HEK293 (cell line): ENCODE measurements around the gene PASK.

Experiments
- CTCF ChIA-PET: fragments of 350-600 bp; formaldehyde crosslinking; extraction: SDS; loops from one replicate; lab custom pipeline; 2021; ENCODE audit warnings: antibody characterized with exemption; lab: Yijun Ruan, JAX
- POLR2A ChIA-PET: fragments of 300-600 bp; formaldehyde crosslinking; extraction: SDS; loops from one replicate; lab custom pipeline; 2020; ENCODE audit warnings: antibody characterized with exemption, inconsistent platforms; lab: Yijun Ruan, JAX
- H3K27ac ChIP-seq: fragments of 200-500 bp; sonication (Bioruptor generic); 2 replicates; pipeline ENCODE4 v1.5.1; 2014; ENCODE audit warnings: low read depth, low read length, control low read depth, inconsistent platforms; ENCODE audit errors: extremely low read depth
- H3K36me3 ChIP-seq, 2 experiments: fragments of 200-500 bp in 1 of 2; sonication (Bioruptor generic) in 1 of 2; 1 replicate in 1 of 2; 2 replicates in 1 of 2; pipeline ENCODE4 v1.5.1; 2014 to 2017; ENCODE audit warnings: inconsistent platforms in 2 of 2, low read length in 2 of 2; ENCODE audit not compliant: control insufficient read depth in 2 of 2, insufficient read depth in 1 of 2
- H3K4me1 ChIP-seq: fragments of 200-500 bp; sonication (Bioruptor generic); 2 replicates; pipeline ENCODE4 v1.5.1; 2014; ENCODE audit warnings: mild to moderate bottlenecking, low read length, inconsistent platforms; ENCODE audit not compliant: control insufficient read depth, insufficient read depth
- H3K4me3 ChIP-seq: 2 replicates; pipeline ENCODE4 v1.5.1; 2011; ENCODE audit warnings: low read depth, mild to moderate bottlenecking, control low read depth, low read length, moderate library complexity
- H3K9me3 ChIP-seq: fragments of 200-500 bp; sonication (Bioruptor generic); 2 replicates; pipeline ENCODE4 v1.5.1; 2014; ENCODE audit warnings: low read depth, low read length, inconsistent platforms; ENCODE audit not compliant: control insufficient read depth, insufficient read depth
- GLI2 ChIP-seq: fragments of 450-650 bp; formaldehyde crosslinking; IDR thresholded peaks from 2 replicates; pipeline ENCODE4; 2017; ENCODE audit warnings: missing biosample characterization, missing genetic modification characterization, low read depth, borderline replicate concordance
- HOXA7 ChIP-seq: sonication (generic); formaldehyde crosslinking; IDR thresholded peaks from 2 replicates; pipeline ENCODE4 v1.8.1; 2022; ENCODE audit warnings: missing genetic modification reagents, borderline replicate concordance
- REPIN1 ChIP-seq: fragments of 450-650 bp; formaldehyde crosslinking; IDR thresholded peaks from 2 replicates; pipeline ENCODE4 v1.5.1; 2017; ENCODE audit warnings: missing biosample characterization, missing genetic modification characterization, low read depth
- SP2 ChIP-seq: fragments of 450-650 bp; formaldehyde crosslinking; IDR thresholded peaks from 2 replicates; pipeline ENCODE4 v1.5.1; 2016; ENCODE audit warnings: missing biosample characterization, missing genetic modification characterization
- WT1 ChIP-seq: fragments of 450-650 bp; formaldehyde crosslinking; IDR thresholded peaks from 2 replicates; pipeline ENCODE4 v1.5.1; 2016; ENCODE audit warnings: missing biosample characterization, missing genetic modification characterization
- ZBTB7A ChIP-seq: fragments of 450-650 bp; formaldehyde crosslinking; IDR thresholded peaks from 2 replicates; pipeline ENCODE4 v1.5.1; 2016; ENCODE audit warnings: low read depth, missing biosample characterization, missing genetic modification characterization
- ZNF121 ChIP-seq: fragments of 450-650 bp; formaldehyde crosslinking; IDR thresholded peaks from 2 replicates; pipeline ENCODE4 v1.5.1; 2016; ENCODE audit warnings: missing biosample characterization, missing genetic modification characterization
- ZNF2 ChIP-seq: fragments of 450-650 bp; formaldehyde crosslinking; IDR thresholded peaks from 2 replicates; pipeline ENCODE4 v1.5.1; 2016; ENCODE audit warnings: missing biosample characterization, missing genetic modification characterization
- ZNF211 ChIP-seq: fragments of 450-650 bp; formaldehyde crosslinking; IDR thresholded peaks from 2 replicates; pipeline ENCODE4 v1.5.1; 2016; ENCODE audit warnings: low read depth, missing biosample characterization, missing genetic modification characterization
- ZNF239 ChIP-seq: fragments of 450-650 bp; formaldehyde crosslinking; IDR thresholded peaks from 2 replicates; pipeline ENCODE4 v1.5.1; 2016; ENCODE audit warnings: missing biosample characterization, missing genetic modification characterization
- ZNF24 ChIP-seq: fragments of 450-650 bp; formaldehyde crosslinking; IDR thresholded peaks from 2 replicates; pipeline ENCODE4 v1.5.1; 2016; ENCODE audit warnings: missing biosample characterization, missing genetic modification characterization
- ZNF274 ChIP-seq, 2 experiments: fragments of 200-500 bp in 1 of 2; fragments of 450-650 bp in 1 of 2; sonication (Bioruptor generic) in 1 of 2; formaldehyde crosslinking in 1 of 2; IDR thresholded peaks; 2 replicates each; pipeline versions ENCODE4 v1.5.1 to v1.6.1; 2014 to 2016; ENCODE audit warnings: borderline replicate concordance in 1 of 2, inconsistent platforms in 1 of 2, low read length in 1 of 2, missing biosample characterization in 1 of 2, missing genetic modification characterization in 1 of 2
- ZNF404 ChIP-seq: fragments of 450-650 bp; formaldehyde crosslinking; IDR thresholded peaks from 2 replicates; pipeline ENCODE4 v1.5.1; 2017; ENCODE audit warnings: missing biosample characterization, missing genetic modification characterization
- ZNF416 ChIP-seq: fragments of 450-650 bp; formaldehyde crosslinking; IDR thresholded peaks from 2 replicates; pipeline ENCODE4 v1.5.1; 2016; ENCODE audit warnings: missing biosample characterization, missing genetic modification characterization
- ZNF514 ChIP-seq: fragments of 450-650 bp; formaldehyde crosslinking; IDR thresholded peaks from 2 replicates; pipeline ENCODE4 v1.5.1; 2016; ENCODE audit warnings: missing biosample characterization, missing genetic modification characterization
- ZNF621 ChIP-seq: fragments of 450-650 bp; formaldehyde crosslinking; IDR thresholded peaks from 2 replicates; pipeline ENCODE4 v1.5.1; 2017; ENCODE audit warnings: missing biosample characterization, missing genetic modification characterization
- TF ChIP-seq, protein P1 (sequence below): fragments of 450-650 bp; formaldehyde crosslinking; IDR thresholded peaks from 2 replicates; pipeline ENCODE4 v1.5.1; 2017; ENCODE audit warnings: missing biosample characterization, missing genetic modification characterization
- TF ChIP-seq, protein P2 (sequence below): fragments of 450-650 bp; formaldehyde crosslinking; conservative IDR thresholded peaks from 2 replicates; pipeline ENCODE4 v1.5.1; 2016; ENCODE audit warnings: low read depth, missing biosample characterization, missing genetic modification characterization
- TF ChIP-seq, protein P3 (sequence below): fragments of 450-650 bp; formaldehyde crosslinking; IDR thresholded peaks from 2 replicates; pipeline ENCODE4 v1.5.1; 2016; ENCODE audit warnings: missing biosample characterization, missing genetic modification characterization
- TF ChIP-seq, protein P4 (sequence below): fragments of 450-650 bp; formaldehyde crosslinking; IDR thresholded peaks from 2 replicates; pipeline ENCODE4 v1.5.1; 2017; ENCODE audit warnings: missing biosample characterization, missing genetic modification characterization

The PASK gene

DNA sequence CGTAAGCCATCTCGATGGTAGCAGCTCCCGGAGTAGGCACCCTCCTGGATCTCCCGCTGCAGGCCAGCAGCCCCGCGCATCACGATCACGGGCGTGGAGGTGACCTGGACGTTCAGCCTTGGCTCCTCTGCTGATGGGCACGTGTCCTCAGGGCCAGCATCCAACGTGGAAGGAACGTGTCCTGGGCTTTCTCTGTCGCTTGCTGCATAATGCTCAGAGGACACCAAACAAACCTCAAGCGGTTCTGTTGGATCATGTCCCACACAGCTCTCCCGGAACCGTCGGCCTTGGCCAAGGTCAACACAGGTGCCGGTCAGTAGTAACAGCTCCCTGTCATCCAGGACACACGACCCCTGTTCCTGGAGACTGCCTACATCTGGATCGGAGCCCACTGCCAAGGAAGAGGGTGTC is 23.1 kb downstream of the PASK start:
- Histone ChIP-seq H3K4me3 (no peak overlapping the region), H3K9me3 (no peaks in the 10 kb centered on the region), H3K4me1 (no peaks in the 10 kb centered on the region), H3K36me3 (peaks cover 0 to 71% of the 10 kb centered on the region in 2 experiments; a peak in 2 of 3 replicates), H3K27ac (no peak overlapping the region)
- TF ChIP-seq REPIN1 (tag by site-specific recombination) (no peak), SP2 (tag by site-specific recombination) (no peak)
- TF ChIP-seq, protein P1, sequence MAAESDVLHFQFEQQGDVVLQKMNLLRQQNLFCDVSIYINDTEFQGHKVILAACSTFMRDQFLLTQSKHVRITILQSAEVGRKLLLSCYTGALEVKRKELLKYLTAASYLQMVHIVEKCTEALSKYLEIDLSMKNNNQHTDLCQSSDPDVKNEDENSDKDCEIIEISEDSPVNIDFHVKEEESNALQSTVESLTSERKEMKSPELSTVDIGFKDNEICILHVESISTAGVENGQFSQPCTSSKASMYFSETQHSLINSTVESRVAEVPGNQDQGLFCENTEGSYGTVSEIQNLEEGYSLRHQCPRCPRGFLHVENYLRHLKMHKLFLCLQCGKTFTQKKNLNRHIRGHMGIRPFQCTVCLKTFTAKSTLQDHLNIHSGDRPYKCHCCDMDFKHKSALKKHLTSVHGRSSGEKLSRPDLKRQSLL = no peak
- ChIA-PET CTCF (no interaction called here), POLR2A (interaction anchor here (1.2 kb wide), 1 partner anchor 23 kb away, joined by 3 read pairs; the partner anchor contains the start of gene PASK)

DNA sequence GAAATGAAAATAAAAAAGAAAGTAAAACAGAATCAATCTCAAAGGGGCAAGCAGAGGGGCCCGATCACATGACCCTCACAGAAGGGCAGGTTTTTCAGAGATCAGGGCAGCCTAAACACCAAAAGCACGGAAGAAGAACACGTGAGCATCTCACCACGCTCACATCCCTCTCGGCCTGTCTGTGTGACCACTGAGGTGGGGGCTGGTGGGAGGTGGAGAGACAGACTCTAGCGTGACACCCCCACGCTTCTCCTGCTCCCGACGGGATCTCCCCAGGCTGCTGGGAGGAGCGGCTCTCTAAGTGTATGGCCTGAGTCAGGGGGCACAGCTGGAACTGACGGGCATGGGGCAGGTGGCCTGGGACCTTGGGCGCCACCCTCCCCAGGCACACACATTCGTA is 23.6 kb downstream of the PASK start:
- Histone ChIP-seq H3K27ac (no peak overlapping the region), H3K9me3 (no peaks in the 10 kb centered on the region), H3K36me3 (peaks cover 4 to 75% of the 10 kb centered on the region in 2 experiments), H3K4me3 (no peak overlapping the region), H3K4me1 (no peaks in the 10 kb centered on the region)
- no peak for TF ChIP-seq ZNF121 (tag by site-specific recombination)
- TF ChIP-seq, protein P2, sequence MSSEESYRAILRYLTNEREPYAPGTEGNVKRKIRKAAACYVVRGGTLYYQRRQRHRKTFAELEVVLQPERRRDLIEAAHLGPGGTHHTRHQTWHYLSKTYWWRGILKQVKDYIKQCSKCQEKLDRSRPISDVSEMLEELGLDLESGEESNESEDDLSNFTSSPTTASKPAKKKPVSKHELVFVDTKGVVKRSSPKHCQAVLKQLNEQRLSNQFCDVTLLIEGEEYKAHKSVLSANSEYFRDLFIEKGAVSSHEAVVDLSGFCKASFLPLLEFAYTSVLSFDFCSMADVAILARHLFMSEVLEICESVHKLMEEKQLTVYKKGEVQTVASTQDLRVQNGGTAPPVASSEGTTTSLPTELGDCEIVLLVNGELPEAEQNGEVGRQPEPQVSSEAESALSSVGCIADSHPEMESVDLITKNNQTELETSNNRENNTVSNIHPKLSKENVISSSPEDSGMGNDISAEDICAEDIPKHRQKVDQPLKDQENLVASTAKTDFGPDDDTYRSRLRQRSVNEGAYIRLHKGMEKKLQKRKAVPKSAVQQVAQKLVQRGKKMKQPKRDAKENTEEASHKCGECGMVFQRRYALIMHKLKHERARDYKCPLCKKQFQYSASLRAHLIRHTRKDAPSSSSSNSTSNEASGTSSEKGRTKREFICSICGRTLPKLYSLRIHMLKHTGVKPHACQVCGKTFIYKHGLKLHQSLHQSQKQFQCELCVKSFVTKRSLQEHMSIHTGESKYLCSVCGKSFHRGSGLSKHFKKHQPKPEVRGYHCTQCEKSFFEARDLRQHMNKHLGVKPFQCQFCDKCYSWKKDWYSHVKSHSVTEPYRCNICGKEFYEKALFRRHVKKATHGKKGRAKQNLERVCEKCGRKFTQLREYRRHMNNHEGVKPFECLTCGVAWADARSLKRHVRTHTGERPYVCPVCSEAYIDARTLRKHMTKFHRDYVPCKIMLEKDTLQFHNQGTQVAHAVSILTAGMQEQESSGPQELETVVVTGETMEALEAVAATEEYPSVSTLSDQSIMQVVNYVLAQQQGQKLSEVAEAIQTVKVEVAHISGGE = no peak
- TF ChIP-seq ZNF514 (tag by site-specific recombination) = no peak
- CTCF ChIA-PET = no interaction called here
- POLR2A ChIA-PET = no interaction called here

DNA sequence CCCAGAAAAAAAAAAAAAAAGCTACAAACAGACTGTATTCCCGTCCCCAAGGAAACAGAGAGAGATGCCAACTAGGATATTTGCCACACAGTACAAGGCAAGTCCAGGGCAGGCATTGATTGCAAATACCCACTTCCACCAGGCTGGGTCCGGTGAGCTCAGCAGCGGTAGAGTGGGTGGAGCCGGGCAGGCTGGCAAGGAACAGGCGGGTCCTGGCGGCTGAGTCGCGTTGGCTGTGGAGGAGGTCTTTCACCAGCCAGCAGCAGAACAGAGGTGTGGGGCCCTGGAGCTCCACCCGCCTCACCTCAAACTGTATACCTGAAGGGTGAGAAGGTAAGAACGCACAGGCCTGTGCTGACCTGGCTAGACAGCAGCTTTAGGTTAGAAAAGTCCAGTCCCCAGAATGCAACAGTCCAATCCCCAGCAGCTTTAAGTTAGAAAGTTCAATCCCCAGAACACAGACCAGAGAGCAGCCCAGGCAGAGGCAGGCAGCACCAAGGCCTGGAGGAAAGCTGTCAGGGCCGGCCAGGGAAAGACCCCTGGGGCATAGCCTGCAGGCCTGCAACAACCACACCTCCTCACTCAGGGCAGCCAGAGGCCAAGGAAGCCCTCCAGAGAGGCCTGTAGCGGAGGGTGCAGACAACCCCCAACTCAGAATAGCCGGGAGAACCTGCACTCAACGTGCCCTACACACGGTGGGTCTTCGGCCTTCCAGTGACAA is 25.3 kb downstream of the PASK start:
- no peaks in the 10 kb centered on the region for H3K9me3 ChIP-seq
- no peak overlapping the region for H3K4me3 ChIP-seq
- POLR2A ChIA-PET = interaction anchor here (1.4 kb wide), 1 partner anchor 25 kb away, joined by 3 read pairs; the partner anchor contains the start of gene PASK
- CTCF ChIA-PET = interaction anchor here (0.6 to 0.7 kb wide), 2 partner anchors 135 to 153 kb away, joined by 3 to 5 read pairs; no protein-coding TSS in a partner anchor
- no peaks in the 10 kb centered on the region for H3K4me1 ChIP-seq
- H3K36me3 ChIP-seq = peaks cover 10 to 62% of the 10 kb centered on the region in 2 experiments
- TF ChIP-seq ZBTB7A (tag by site-specific recombination) (no peak), ZNF211 (tag by site-specific recombination) (no peak)
- H3K27ac ChIP-seq = no peak overlapping the region

DNA sequence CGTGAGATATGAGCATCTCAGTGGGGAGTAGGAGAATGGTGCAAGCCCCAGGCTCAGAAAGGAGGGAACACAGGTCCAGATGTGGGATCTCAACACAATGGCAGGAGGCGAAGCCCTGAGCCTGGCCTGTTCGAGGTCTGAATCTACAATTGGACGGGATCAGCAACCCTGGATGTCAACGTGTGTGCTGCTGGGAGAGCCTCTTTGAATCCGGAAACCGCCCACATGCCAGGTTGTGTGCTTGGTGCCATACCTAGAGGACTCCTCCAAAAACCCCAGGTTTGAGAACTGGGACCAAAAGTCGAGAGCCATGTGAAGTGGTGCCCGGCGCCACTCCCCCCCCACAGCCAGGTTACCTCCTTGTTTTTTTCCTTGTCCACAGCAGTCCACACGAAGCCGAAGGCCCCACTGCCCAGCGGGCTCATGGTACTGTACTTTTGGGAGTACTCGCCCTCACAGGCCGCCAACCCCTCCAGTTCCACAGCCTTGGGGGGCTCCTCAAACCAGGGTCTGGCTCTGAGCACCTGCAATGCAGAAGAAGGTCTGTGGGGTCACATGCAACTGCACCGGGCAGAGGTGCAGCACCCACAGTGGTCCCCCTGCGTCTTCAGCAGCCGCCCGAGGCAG is 26.8 kb downstream of the PASK start:
- Histone ChIP-seq H3K4me1 (no peaks in the 10 kb centered on the region), H3K4me3 (no peak overlapping the region), H3K9me3 (no peaks in the 10 kb centered on the region), H3K36me3 (peaks cover 10 to 55% of the 10 kb centered on the region in 2 experiments), H3K27ac (no peak overlapping the region)
- ChIA-PET POLR2A (no interaction called here), CTCF (interaction anchor here (0.8 kb wide), 1 partner anchor 18 kb away, joined by 3 read pairs; no protein-coding TSS in a partner anchor)
- TF ChIP-seq HOXA7 (CRISPR knock-in tag) = no peak
- TF ChIP-seq, protein P3, sequence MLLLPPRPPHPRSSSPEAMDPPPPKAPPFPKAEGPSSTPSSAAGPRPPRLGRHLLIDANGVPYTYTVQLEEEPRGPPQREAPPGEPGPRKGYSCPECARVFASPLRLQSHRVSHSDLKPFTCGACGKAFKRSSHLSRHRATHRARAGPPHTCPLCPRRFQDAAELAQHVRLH (tag by site-specific recombination) = no peak
- TF ChIP-seq, protein P4, sequence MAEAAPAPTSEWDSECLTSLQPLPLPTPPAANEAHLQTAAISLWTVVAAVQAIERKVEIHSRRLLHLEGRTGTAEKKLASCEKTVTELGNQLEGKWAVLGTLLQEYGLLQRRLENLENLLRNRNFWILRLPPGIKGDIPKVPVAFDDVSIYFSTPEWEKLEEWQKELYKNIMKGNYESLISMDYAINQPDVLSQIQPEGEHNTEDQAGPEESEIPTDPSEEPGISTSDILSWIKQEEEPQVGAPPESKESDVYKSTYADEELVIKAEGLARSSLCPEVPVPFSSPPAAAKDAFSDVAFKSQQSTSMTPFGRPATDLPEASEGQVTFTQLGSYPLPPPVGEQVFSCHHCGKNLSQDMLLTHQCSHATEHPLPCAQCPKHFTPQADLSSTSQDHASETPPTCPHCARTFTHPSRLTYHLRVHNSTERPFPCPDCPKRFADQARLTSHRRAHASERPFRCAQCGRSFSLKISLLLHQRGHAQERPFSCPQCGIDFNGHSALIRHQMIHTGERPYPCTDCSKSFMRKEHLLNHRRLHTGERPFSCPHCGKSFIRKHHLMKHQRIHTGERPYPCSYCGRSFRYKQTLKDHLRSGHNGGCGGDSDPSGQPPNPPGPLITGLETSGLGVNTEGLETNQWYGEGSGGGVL (tag by site-specific recombination) = no peak
- no peak for TF ChIP-seq ZNF404
- TF ChIP-seq ZNF239 (tag by site-specific recombination) = no peak
- TF ChIP-seq ZNF2 (tag by site-specific recombination) = no peak
- TF ChIP-seq WT1 (tag by site-specific recombination) = no peak
- TF ChIP-seq ZNF274 (IDR thresholded peaks at IDR 0.05; ENCODE audit: low read length) = no peak
- no peak for TF ChIP-seq ZNF274 (tag by site-specific recombination; IDR thresholded peaks at IDR 0.05; ENCODE audit: borderline replicate concordance)
- TF ChIP-seq ZNF416 (tag by site-specific recombination) = no peak
- TF ChIP-seq ZNF621 = no peak
- no peak for TF ChIP-seq ZNF24
- no peak for TF ChIP-seq GLI2 (tag by site-specific recombination)
